GM12872 (cell line): ENCODE results near the gene DNAJC6.

Source experiments
- CTCF ChIP-seq: IDR thresholded peaks from 3 replicates; pipeline ENCODE4 v1.5.1; 2011; ENCODE audit warnings: low read depth, mild to moderate bottlenecking, low read length, moderate library complexity; ENCODE audit not compliant: insufficient read depth

DNAJC6 gene

GRCh38 chr1:65378247-65378946 lies 69.1 kb downstream of the DNAJC6 start:
- no peak for TF ChIP-seq CTCF

- TF ChIP-seq CTCF: no peak
Measured at GRCh38 chr1:65386439-65386838, 77.1 kb downstream of the DNAJC6 start.

GRCh38 chr1:65387821-65388220 lies 78.5 kb downstream of the DNAJC6 start:
- no peak for TF ChIP-seq CTCF

- no peak for TF ChIP-seq CTCF
Measured at GRCh38 chr1:65388908-65389695, 79.8 kb downstream of the DNAJC6 start.

GRCh38 chr1:65392497-65392896 lies 83.2 kb downstream of the DNAJC6 start:
- TF ChIP-seq CTCF: no peak

GRCh38 chr1:65393347-65393746 lies 84.0 kb downstream of the DNAJC6 start:
- TF ChIP-seq CTCF: no peak

- TF ChIP-seq CTCF: no peak
Measured at GRCh38 chr1:65393928-65394327, 84.6 kb downstream of the DNAJC6 start.
